ENCODE data around the gene RBM39.

The RBM39 gene

GRCh38 chr20:35771689-35772562, 29.9 kb upstream of the RBM39 start, which contains the start of gene PHF20:
TSS of gene PHF20 (plus strand) at chr20:35772015. CDS start at chr20:35801523, 29,508 bp downstream.
- Histone ChIP-seq H3K4me2 (ENCODE audit: low read length) (peak within 1 kb of the TSS; percentile 95), H3K79me2 (ENCODE audit: low read length) (peaks cover 46% of the 10 kb centered on the region), H3K4me3 (ENCODE audit: low read length) (peak within 1 kb of the TSS; percentile 91), H3K9me3 (ENCODE audit: insufficient read depth, low read length) (no peaks in the 10 kb centered on the region), H3K27ac (ENCODE audit: low read length) (peak within 1 kb of the TSS; percentile 39), H3K4me1 (ENCODE audit: low read length) (peaks cover 32% of the 10 kb centered on the region), H3K36me3 (replicated peaks; ENCODE audit: low read depth, low read length) (peaks cover 12% of the 10 kb centered on the region), H3K27me3 (ENCODE audit: low read depth, low read length) (no peaks in the 10 kb centered on the region), H4K20me1 (ENCODE audit: insufficient read depth, low read length) (peaks cover 32% of the 10 kb centered on the region), H2AFZ (ENCODE audit: low read depth, low read length) (peak within 1 kb of the TSS; percentile 94), H3K9ac (ENCODE audit: low read length) (peak within 1 kb of the TSS; percentile 85)
- no peak for TF ChIP-seq EZH2phosphoT487 (IDR thresholded peaks at IDR 0.05; ENCODE audit: low read depth)
- TF ChIP-seq, protein P1, sequence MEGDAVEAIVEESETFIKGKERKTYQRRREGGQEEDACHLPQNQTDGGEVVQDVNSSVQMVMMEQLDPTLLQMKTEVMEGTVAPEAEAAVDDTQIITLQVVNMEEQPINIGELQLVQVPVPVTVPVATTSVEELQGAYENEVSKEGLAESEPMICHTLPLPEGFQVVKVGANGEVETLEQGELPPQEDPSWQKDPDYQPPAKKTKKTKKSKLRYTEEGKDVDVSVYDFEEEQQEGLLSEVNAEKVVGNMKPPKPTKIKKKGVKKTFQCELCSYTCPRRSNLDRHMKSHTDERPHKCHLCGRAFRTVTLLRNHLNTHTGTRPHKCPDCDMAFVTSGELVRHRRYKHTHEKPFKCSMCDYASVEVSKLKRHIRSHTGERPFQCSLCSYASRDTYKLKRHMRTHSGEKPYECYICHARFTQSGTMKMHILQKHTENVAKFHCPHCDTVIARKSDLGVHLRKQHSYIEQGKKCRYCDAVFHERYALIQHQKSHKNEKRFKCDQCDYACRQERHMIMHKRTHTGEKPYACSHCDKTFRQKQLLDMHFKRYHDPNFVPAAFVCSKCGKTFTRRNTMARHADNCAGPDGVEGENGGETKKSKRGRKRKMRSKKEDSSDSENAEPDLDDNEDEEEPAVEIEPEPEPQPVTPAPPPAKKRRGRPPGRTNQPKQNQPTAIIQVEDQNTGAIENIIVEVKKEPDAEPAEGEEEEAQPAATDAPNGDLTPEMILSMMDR (IDR thresholded peaks at IDR 0.05; ENCODE audit: low read depth, low read length), result no peak

DNA sequence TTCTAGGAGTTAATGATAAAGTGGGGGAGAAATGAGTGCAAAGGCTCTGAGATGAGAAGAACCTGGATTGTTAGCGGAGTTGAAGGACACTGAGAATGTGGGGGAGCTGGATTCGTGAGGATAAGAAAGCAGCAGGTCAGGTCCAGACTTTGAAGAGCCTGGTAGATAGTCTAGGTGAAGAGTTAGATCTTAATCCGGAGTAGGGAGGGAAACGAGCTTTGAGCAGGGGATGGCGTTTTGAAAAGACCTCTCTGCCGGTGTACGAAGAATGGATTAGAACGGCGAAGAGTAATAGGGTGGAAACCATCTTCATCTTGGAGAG, 29.3 kb upstream of the RBM39 start:
- TF ChIP-seq, protein P1 (IDR thresholded peaks at IDR 0.05; ENCODE audit: low read depth, low read length), result no peak
- no peak for TF ChIP-seq EZH2phosphoT487 (IDR thresholded peaks at IDR 0.05; ENCODE audit: low read depth)
- Histone ChIP-seq H2AFZ (ENCODE audit: low read depth, low read length) (peak overlapping the region; percentile 94), H3K79me2 (ENCODE audit: low read length) (peaks cover 40% of the 10 kb centered on the region), H3K9ac (ENCODE audit: low read length) (no peak overlapping the region), H3K4me3 (ENCODE audit: low read length) (peak overlapping the region; percentile 91), H3K9me3 (ENCODE audit: insufficient read depth, low read length) (no peaks in the 10 kb centered on the region), H3K36me3 (replicated peaks; ENCODE audit: low read depth, low read length) (peaks cover 12% of the 10 kb centered on the region), H3K27ac (ENCODE audit: low read length) (no peak overlapping the region), H4K20me1 (ENCODE audit: insufficient read depth, low read length) (peaks cover 26% of the 10 kb centered on the region), H3K4me1 (ENCODE audit: low read length) (peaks cover 27% of the 10 kb centered on the region), H3K27me3 (ENCODE audit: low read depth, low read length) (no peaks in the 10 kb centered on the region), H3K4me2 (ENCODE audit: low read length) (peak overlapping the region; percentile 54)

- Histone ChIP-seq H3K9me3 (ENCODE audit: insufficient read depth, low read length) (no peaks in the 10 kb centered on the region), H3K27me3 (ENCODE audit: low read depth, low read length) (no peaks in the 10 kb centered on the region), H3K4me3 (ENCODE audit: low read length) (no peak overlapping the region), H3K4me2 (ENCODE audit: low read length) (no peak overlapping the region), H3K27ac (ENCODE audit: low read length) (no peak overlapping the region), H4K20me1 (ENCODE audit: insufficient read depth, low read length) (peaks cover 7% of the 10 kb centered on the region), H3K9ac (ENCODE audit: low read length) (no peak overlapping the region), H3K79me2 (ENCODE audit: low read length) (peaks cover 18% of the 10 kb centered on the region), H3K36me3 (replicated peaks; ENCODE audit: low read depth, low read length) (peaks cover 2% of the 10 kb centered on the region), H2AFZ (ENCODE audit: low read depth, low read length) (peak overlapping the region; percentile 90; the same call in 1 of the 2 replicates), H3K4me1 (ENCODE audit: low read length) (peaks cover 27% of the 10 kb centered on the region)
- no peak for TF ChIP-seq EZH2phosphoT487 (IDR thresholded peaks at IDR 0.05; ENCODE audit: low read depth)
- TF ChIP-seq, protein P1 (IDR thresholded peaks at IDR 0.05; ENCODE audit: low read depth, low read length), result no peak
Measured at GRCh38 chr20:35768731-35769664, 26.9 kb upstream of the RBM39 start.
